HG02938 (cell line): ENCODE data around the gene GNA12.
"Not testable (repeated sequence)": the region's sequence is repeated elsewhere in the genome, so short reads cannot be mapped to it uniquely, and the experiment has no call there.

Source experiments
- ATAC-seq: cut with Tn5 transposase; IDR thresholded peaks from one replicate; pipeline ENCODE4 v1.9.1; 2021; ENCODE audit warnings: mild to moderate bottlenecking, moderate library complexity; ENCODE audit not compliant: unreplicated experiment

GNA12 gene

DNA sequence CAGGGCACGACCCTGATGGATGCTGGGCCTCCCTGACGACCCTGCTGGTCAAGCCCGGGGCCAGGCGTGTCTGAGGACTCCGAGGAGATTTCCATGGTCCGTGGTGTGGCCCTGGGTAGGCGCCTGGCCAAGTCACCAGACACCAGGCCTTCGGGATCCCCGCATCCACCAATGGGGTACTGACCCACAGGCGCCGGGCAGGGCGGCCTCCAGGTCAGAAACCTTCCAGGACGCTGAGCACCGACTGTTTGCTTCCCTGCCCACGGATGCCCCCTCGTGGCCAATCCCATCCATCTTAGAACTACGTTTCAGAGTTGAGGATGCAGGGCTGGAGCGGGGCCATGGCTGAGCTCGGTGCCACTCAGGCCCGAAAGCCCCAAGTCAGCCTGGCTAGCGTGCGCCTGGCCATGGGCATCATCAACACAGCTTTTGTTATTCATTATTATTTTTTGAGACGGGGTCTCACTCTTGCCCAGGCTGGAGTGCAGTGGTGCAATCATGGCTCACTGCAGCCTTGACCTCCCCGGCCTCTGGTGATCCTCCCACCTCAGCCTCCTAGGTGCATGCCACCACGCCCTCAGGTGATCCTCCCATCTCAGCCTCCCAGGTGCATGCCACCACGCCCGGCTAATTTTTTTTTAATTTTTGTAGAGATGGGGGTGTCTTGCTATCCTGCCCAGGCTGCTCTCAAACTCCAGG is 163.2 kb downstream of the GNA12 start:
- no peak for ATAC-seq

DNA sequence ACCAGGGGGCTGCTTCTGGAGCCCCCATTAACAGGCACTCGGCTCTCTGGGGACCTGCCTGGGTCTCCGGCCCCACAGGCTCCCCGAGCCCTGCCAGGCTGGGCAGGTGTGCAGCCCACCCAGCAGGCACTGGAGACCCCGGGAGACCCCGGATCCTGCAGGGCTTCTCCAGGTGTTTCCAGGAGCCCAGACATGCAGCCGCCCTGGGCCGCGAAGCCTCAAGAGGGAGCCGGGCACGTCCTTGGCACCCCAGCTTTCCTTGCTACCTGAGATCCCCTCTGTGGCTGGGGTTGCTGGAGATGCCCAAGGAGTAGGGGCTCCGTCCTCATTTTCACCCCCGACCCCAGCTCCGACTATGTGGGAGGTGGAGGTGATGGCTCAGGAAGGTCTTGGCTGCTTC is 163.9 kb downstream of the GNA12 start:
- ATAC-seq, result no peak

DNA sequence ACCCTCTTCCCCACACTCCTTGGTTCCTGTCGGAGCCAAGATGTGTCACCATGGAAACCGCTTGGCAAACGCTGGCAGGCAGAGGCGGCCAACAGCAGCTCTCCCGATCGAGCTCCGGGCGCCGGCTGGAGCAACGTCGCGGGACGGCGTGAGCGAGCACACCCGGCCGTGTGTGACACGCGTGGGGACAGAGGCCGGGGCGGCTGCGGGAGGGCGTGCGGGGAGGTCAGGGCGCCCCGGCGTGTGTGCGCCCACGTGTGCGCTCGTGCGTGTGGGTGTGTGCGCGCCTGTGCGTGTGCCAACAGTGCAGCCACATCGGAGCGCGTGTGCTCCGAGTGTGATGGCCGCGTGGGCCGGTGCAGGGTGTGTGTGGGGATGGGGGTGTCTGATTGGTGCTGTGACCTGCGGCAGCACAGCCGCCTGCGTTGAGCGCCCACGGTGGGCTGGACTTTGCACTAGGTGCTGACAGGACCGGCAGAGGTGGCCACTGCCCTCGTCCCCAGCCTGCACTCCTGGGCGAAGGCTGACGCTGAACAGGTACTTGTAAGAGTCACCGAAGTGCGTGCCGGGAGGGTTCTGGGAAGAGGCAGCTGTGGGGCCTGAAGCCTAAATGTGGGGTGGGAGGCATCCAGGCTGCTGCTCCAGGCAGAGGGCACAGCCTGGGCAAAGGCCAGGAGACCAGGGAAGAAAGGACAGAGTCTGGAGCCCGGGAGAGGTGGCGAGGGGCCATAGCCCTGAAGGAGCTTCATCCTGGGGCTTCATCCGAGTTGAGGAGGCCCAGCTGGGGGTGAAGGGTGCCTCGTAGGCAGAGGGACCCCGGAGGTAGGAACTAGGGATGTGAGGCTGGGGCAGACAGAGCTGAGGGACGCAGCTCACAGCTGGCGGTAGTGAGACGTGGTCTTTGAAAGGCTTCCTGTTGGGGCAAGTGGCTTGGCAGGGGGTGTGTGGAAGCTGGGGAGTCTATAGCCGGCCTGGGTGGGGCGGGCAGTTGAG is 164.7 kb downstream of the GNA12 start:
- ATAC-seq, result not testable (repeated sequence)

DNA sequence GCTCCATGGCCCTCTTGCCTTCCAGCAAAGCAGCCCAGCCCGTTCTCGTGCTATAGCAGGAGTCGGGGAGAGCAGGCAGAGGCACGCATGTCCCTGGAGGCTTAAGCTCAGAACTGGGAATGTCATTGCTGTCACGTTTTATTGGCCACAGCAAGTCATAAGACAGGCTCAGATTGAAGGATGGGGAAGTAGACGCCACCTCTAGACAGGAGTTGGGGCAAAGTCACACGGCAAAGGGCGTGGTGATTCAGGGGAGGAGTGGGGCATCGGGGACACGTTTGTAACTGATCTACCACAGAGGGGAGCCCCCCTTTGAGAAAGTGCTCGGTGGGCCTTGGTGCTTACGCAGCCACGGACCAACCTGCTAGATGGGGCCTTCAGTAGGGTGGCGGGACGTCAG is 165.7 kb downstream of the GNA12 start:
- not testable (repeated sequence) for ATAC-seq
